ENCODE results near the gene CRTAP. TPM values are rescaled to one million over a fixed set of nuclear protein-coding genes. Genes with fewer than 3 reads are reported as not detected.

Gene CRTAP
- total and polyA plus RNA-seq, 2 experiments from 2014 or later = 189 to 261 TPM

GRCh38 chr3:33186524-33187367 lies 72.9 kb downstream of the CRTAP start:
- Histone ChIP-seq H2AFZ (no peak overlapping the region), H3K27me3 (replicated peaks; ENCODE audit: insufficient read depth) (no peaks in the 10 kb centered on the region; the same call in none of the 2 replicates), H3K9me2 (ENCODE audit: insufficient read depth) (no peaks in the 10 kb centered on the region), H3K79me2 (ENCODE audit: insufficient read depth) (no peaks in the 10 kb centered on the region), H3K4me1 (ENCODE audit: insufficient read depth) (no peaks in the 10 kb centered on the region), H3K9ac (no peak overlapping the region), H3K4me3 (no peak overlapping the region), H3K27ac (no peak overlapping the region), H3K4me2 (ENCODE audit: unreplicated experiment) (no peak overlapping the region), H3K36me3 (ENCODE audit: low read depth) (no peaks in the 10 kb centered on the region), H3K9me3 (ENCODE audit: low read depth) (no peaks in the 10 kb centered on the region), H4K20me1 (ENCODE audit: insufficient read depth) (no peaks in the 10 kb centered on the region), H3F3A (ENCODE audit: insufficient read depth) (no peaks in the 10 kb centered on the region)
- DNase-seq = peak; percentile 14
- in situ Hi-C loops (cut with MboI) = no loop called here
- 74 to 77% methylated on average over 13 of the region's 13 CpGs for WGBS, 2 experiments (ENCODE audit: low coverage in 1 of 2, low lambda C conversion rate in 2 of 2, missing lambda C conversion rate in 2 of 2)
- TF ChIP-seq EZH2 (IDR thresholded peaks at IDR 0.05; ENCODE audit: insufficient read depth, poor library complexity, severe bottlenecking) = no peak
- no peak for TF ChIP-seq EZH2phosphoT487 (IDR thresholded peaks at IDR 0.05; ENCODE audit: insufficient read depth, low read depth)

- DNase-seq = no peak
- Histone ChIP-seq H3K36me3 (ENCODE audit: low read depth) (no peaks in the 10 kb centered on the region), H3K9ac (no peak overlapping the region), H3K27me3 (replicated peaks; ENCODE audit: insufficient read depth) (no peaks in the 10 kb centered on the region; the same call in none of the 2 replicates), H3K4me3 (no peak overlapping the region), H2AFZ (no peak overlapping the region), H3K27ac (no peak overlapping the region), H3K9me3 (ENCODE audit: low read depth) (no peaks in the 10 kb centered on the region), H3K4me2 (ENCODE audit: unreplicated experiment) (no peak overlapping the region), H3K9me2 (ENCODE audit: insufficient read depth) (no peaks in the 10 kb centered on the region), H4K20me1 (ENCODE audit: insufficient read depth) (no peaks in the 10 kb centered on the region), H3K4me1 (ENCODE audit: insufficient read depth) (no peaks in the 10 kb centered on the region), H3K79me2 (ENCODE audit: insufficient read depth) (no peaks in the 10 kb centered on the region), H3F3A (ENCODE audit: insufficient read depth) (no peaks in the 10 kb centered on the region)
- TF ChIP-seq EZH2phosphoT487 (IDR thresholded peaks at IDR 0.05; ENCODE audit: insufficient read depth, low read depth) (no peak), EZH2 (IDR thresholded peaks at IDR 0.05; ENCODE audit: insufficient read depth, poor library complexity, severe bottlenecking) (no peak)
- in situ Hi-C loops (cut with MboI) = no loop called here
- 92 to 100% methylated on average over 3 of the region's 3 CpGs for WGBS, 2 experiments (ENCODE audit: low coverage in 1 of 2, low lambda C conversion rate in 2 of 2, missing lambda C conversion rate in 2 of 2)
These were observed 73.5 kb downstream of the CRTAP start for GRCh38 chr3:33187368-33187634.

DNA sequence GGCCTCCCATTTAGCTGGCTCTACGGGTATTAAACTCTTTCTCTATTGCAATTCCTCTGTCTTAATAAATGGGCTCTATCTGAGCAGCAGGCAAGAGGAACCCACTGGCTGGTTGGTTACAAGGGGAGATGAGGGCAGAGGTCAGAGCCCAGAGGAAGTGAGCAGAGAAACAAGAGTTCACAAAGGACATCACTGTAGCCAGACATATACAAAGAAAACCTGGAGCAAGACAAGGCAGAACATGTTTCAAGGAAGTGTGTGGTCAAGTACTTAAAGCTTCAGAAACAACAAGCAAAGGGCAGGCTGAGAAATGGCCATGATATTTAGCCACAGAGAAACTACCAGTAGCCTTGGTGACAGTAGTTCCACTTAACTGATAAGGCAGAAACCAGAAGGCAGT lies 80.5 kb downstream of the CRTAP start:
- no peak for DNase-seq
- no peak overlapping the region for H3K4me2 ChIP-seq (ENCODE audit: unreplicated experiment)
- H3K27me3 ChIP-seq (replicated peaks; ENCODE audit: insufficient read depth) = peaks cover 5% of the 10 kb centered on the region; the same call in 1 of the 2 replicates
- no peak overlapping the region for H2AFZ ChIP-seq
- H3K9me2 ChIP-seq (ENCODE audit: insufficient read depth) = no peaks in the 10 kb centered on the region
- no peaks in the 10 kb centered on the region for H3K9me3 ChIP-seq (ENCODE audit: low read depth)
- no peak overlapping the region for H3K27ac ChIP-seq
- in situ Hi-C loops (cut with MboI) = no loop called here
- no peaks in the 10 kb centered on the region for H3K4me1 ChIP-seq (ENCODE audit: insufficient read depth)
- H3K4me3 ChIP-seq = no peak overlapping the region
- no peaks in the 10 kb centered on the region for H3K79me2 ChIP-seq (ENCODE audit: insufficient read depth)
- no peak overlapping the region for H3K9ac ChIP-seq
- no peaks in the 10 kb centered on the region for H4K20me1 ChIP-seq (ENCODE audit: insufficient read depth)
- no peaks in the 10 kb centered on the region for H3K36me3 ChIP-seq (ENCODE audit: low read depth)
- 48 to 60% methylated on average over 1 of the region's 1 CpG for WGBS, 2 experiments (ENCODE audit: low coverage in 1 of 2, low lambda C conversion rate in 2 of 2, missing lambda C conversion rate in 2 of 2)
- no peaks in the 10 kb centered on the region for H3F3A ChIP-seq (ENCODE audit: insufficient read depth)
- TF ChIP-seq EZH2 (IDR thresholded peaks at IDR 0.05; ENCODE audit: insufficient read depth, poor library complexity, severe bottlenecking) (no peak), EZH2phosphoT487 (IDR thresholded peaks at IDR 0.05; ENCODE audit: insufficient read depth, low read depth) (no peak)

GRCh38 chr3:33196538-33196937 lies 82.7 kb downstream of the CRTAP start:
- DNase-seq = no peak
- Histone ChIP-seq H3K27ac (no peak overlapping the region), H3K79me2 (ENCODE audit: insufficient read depth) (no peaks in the 10 kb centered on the region), H3K36me3 (ENCODE audit: low read depth) (no peaks in the 10 kb centered on the region), H3K27me3 (replicated peaks; ENCODE audit: insufficient read depth) (0 out of 2 replicates have a peak, but pooled peaks cover 10% of the 10 kb centered on the region), H3K4me1 (ENCODE audit: insufficient read depth) (no peaks in the 10 kb centered on the region), H3K4me2 (ENCODE audit: unreplicated experiment) (no peak overlapping the region), H3K9me2 (ENCODE audit: insufficient read depth) (no peaks in the 10 kb centered on the region), H3K9ac (no peak overlapping the region), H3K9me3 (ENCODE audit: low read depth) (no peaks in the 10 kb centered on the region), H3K4me3 (no peak overlapping the region), H2AFZ (no peak overlapping the region), H4K20me1 (ENCODE audit: insufficient read depth) (no peaks in the 10 kb centered on the region), H3F3A (ENCODE audit: insufficient read depth) (no peaks in the 10 kb centered on the region)
- WGBS, 2 experiments (ENCODE audit: low coverage in 1 of 2, low lambda C conversion rate in 2 of 2, missing lambda C conversion rate in 2 of 2) = 60 to 75% methylated on average over 3 of the region's 3 CpGs
- in situ Hi-C loops (cut with MboI) = no loop called here
- TF ChIP-seq EZH2 (IDR thresholded peaks at IDR 0.05; ENCODE audit: insufficient read depth, poor library complexity, severe bottlenecking) (no peak), EZH2phosphoT487 (IDR thresholded peaks at IDR 0.05; ENCODE audit: insufficient read depth, low read depth) (no peak)

Small RNAs within 50 kb of the gene (small RNA-seq; reads per million reads assigned to genes)
- gene AC123900.1 (ENCODE audit: low read depth, low replicate concordance) (not detected), gene RN7SL296P (ENCODE audit: low read depth, low replicate concordance) (not detected), gene SUMO2P10 (ENCODE audit: low read depth, low replicate concordance) (not detected)

Other genes with a start within 250 kb of the CRTAP start
- not detected in 2 replicates for gene CCR4, start 162.4 kb upstream of the CRTAP start, total RNA-seq (2014; rRNA removed; shearing (Covaris generic))
- gene CCR4, start 162.4 kb upstream of the CRTAP start, polyA plus RNA-seq (2016; fragmentation: Nextera tagmentation; extraction: Ambion mirVana) = not detected in 2 replicates
- gene GLB1, start 16.9 kb upstream of the CRTAP start, total RNA-seq (2014; rRNA removed; shearing (Covaris generic)) = 97.1 and 111 TPM in 2 replicates
- 80.7 and 84.3 TPM in 2 replicates for gene GLB1, start 16.9 kb upstream of the CRTAP start, polyA plus RNA-seq (2016; fragmentation: Nextera tagmentation; extraction: Ambion mirVana)
- 3.0 and 4.0 TPM in 2 replicates for gene TMPPE, start 16.9 kb upstream of the CRTAP start, total RNA-seq (2014; rRNA removed; shearing (Covaris generic))
- gene TMPPE, start 16.9 kb upstream of the CRTAP start, polyA plus RNA-seq (2016; fragmentation: Nextera tagmentation; extraction: Ambion mirVana) = 1.2 and 1.4 TPM in 2 replicates
- 0.11 and 0.13 TPM in 2 replicates for gene SUSD5, start 104.8 kb downstream of the CRTAP start, total RNA-seq (2014; rRNA removed; shearing (Covaris generic))
- 0.05 and 0.09 TPM in 2 replicates for gene SUSD5, start 104.8 kb downstream of the CRTAP start, polyA plus RNA-seq (2016; fragmentation: Nextera tagmentation; extraction: Ambion mirVana)
- gene FBXL2, start 163.4 kb downstream of the CRTAP start, total RNA-seq (2014; rRNA removed; shearing (Covaris generic)) = 3.2 and 3.4 TPM in 2 replicates
- gene FBXL2, start 163.4 kb downstream of the CRTAP start, polyA plus RNA-seq (2016; fragmentation: Nextera tagmentation; extraction: Ambion mirVana) = 3.1 and 3.2 TPM in 2 replicates